Activated CD8-positive, alpha-beta memory T cell treated with anti-CD3 and anti-CD28 coated beads, Interleukin-2, amount 50 U/mL, for 24 hours (primary cell): ENCODE measurements around the gene NRSN1.
"Not testable (repeated sequence)": the region's sequence is repeated elsewhere in the genome, so short reads cannot be mapped to it uniquely, and the experiment has no call there.

ENCODE experiments used
- DNase-seq: peaks from one replicate; pipeline ENCODE4 v3.0.0-alpha.2; 2020; ENCODE audit errors: extremely low read depth

NRSN1 gene

GRCh38 chr6:24140591-24140990 lies 14.6 kb downstream of the NRSN1 start:
- no peak for DNase-seq

DNA sequence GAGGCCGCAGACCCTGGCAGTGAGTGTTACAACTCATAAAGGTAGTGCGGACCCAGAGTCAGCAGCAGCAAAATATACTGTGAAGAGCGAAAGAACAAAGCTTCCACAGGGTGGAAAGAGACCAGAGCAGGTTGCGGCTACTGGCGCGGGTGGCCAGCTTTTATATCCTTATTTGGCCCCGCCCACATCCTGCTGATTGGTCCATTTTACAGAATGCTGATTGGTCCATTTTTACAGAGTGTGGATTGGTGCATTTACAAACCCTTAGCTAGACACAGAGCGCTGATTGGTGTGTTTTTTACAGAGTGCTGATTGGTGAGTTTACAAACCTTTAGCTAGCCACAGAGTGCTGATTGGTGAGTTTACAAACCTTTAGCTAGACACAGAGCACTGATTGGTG lies 16.7 kb downstream of the NRSN1 start:
- DNase-seq = not testable (repeated sequence)

DNA sequence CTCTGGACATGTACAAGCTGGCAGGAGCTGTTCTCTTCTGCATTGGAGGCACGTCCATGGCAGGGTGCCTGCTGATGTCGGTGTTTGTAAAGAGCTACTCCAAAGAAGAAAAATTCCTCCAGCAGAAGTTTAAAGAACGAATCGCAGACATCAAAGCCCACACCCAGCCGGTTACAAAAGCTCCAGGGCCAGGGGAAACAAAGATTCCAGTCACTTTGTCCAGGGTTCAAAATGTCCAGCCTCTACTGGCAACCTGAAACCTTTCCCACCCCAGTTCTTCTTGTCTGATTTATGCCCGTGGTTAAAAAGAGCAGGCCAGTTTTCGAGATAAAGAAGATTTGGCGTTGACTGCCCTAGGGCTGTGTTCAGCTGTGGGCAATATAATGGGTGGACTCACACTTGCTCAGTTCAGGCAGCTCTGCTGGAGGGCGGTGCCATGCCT lies 19.7 kb downstream of the NRSN1 start:
- no peak for DNase-seq

GRCh38 chr6:24146871-24147270 lies 20.9 kb downstream of the NRSN1 start:
- DNase-seq = no peak

DNA sequence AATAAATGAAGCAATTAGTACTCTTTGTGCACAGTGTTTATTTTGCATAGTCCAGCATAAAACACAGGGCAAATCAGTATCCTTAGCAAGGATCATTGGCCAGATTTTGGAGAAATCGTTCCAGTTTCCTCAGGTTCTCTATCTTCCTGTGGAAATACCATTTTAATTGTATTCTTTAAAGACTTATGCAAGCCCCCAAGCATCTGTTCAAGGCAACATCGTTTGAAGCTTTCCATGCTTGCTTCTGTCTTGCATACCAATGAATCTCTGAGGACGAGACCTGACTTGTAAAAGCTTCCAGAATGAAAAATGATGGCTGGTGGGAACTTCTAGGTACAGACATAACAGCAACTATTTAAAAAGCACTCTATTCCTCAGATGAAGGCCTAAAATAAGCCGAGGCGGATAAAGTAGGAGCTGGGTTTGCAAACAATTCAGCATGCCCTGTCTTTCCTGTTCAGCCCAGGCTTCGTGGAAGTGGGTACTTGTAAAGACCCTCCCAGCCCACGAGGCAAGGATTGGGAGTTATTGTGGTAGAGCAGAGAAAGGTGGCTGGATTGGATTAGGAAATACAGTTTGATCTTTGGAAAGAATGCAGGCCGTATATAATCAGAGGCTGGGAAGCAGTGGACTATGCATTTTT lies 21.6 kb downstream of the NRSN1 start:
- DNase-seq = no peak

GRCh38 chr6:24148154-24148570 lies 22.1 kb downstream of the NRSN1 start:
- DNase-seq = no peak

DNA sequence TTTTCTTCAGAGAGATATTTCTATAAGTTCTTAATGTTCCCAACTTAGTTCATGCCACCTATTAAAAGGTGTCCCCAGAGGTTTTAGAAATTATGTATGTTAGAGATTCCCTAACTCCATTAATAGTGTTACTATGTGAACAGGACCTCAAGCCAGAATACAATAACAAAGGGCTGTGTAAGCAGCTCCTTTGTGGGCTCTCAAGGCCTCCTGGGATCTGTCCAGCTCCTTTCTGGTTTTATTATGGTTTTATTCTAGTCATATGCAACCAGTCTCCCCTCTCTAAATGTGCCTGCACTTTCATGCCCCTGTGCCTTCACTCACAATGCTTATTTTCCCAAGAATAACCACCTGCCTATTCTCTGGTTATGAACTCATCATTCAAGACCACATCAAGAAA lies 22.7 kb downstream of the NRSN1 start:
- DNase-seq = no peak

- DNase-seq = no peak
Measured at GRCh38 chr6:24149296-24149695, 23.3 kb downstream of the NRSN1 start.

GRCh38 chr6:24149836-24150235 lies 23.8 kb downstream of the NRSN1 start:
- no peak for DNase-seq

- no peak for DNase-seq
Measured at GRCh38 chr6:24152014-24152413, 26.0 kb downstream of the NRSN1 start.

GRCh38 chr6:24154121-24154520 lies 28.1 kb downstream of the NRSN1 start:
- no peak for DNase-seq

GRCh38 chr6:24157886-24158285 lies 31.9 kb downstream of the NRSN1 start:
- DNase-seq = no peak

DNA sequence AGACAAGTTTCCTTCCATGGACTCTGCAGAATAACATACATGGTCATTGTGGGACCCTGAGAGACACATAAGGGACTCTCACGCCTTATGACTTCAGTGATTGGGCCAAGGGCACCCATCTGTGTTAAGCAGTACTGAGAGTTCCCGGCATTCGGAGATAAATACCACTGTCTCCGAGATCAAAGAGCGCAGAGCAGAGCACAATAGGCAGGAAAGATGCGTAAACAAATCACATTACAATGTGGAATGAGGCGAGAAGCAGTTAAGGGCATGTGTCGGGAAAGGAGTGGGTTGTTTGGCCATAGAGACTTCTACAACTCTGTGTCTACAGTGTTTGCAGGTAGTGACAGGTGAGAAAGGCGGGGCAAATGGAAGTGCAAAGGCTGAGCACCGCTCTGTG lies 57.6 kb downstream of the NRSN1 start:
- DNase-seq = no peak

- no peak for DNase-seq
Measured at GRCh38 chr6:24186349-24186748, 60.3 kb downstream of the NRSN1 start.

- no peak for DNase-seq
Measured at GRCh38 chr6:24187965-24188577, 62.1 kb downstream of the NRSN1 start.

- no peak for DNase-seq
Measured at GRCh38 chr6:24188578-24189080, 62.6 kb downstream of the NRSN1 start.

- no peak for DNase-seq
Measured at GRCh38 chr6:24191346-24191745, 65.3 kb downstream of the NRSN1 start.

DNA sequence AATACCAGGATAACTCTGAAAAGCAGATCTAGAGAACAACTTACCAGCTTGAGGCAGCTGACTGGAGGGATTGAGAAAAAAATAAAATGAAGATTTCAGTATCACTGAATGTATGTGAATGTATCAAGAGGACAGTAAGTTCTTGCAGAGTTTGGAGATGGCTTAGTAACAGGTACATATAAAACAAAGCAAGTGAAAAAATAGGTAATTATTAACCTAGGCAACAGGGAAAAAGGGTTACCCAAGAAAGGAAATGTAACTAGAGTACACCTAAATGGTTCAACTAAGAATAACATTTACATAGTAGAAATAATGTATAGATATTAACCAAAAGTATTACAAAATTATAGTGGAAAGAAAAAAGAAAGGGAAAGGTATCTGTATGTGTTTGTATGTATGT lies 67.3 kb downstream of the NRSN1 start:
- DNase-seq = no peak

GRCh38 chr6:24194978-24195700 lies 69.1 kb downstream of the NRSN1 start:
- no peak for DNase-seq

- no peak for DNase-seq
Measured at GRCh38 chr6:24195836-24196597, 70.0 kb downstream of the NRSN1 start.
